SK-N-SH treated with all-trans-retinoic acid at 6 μM for 48 hours (cell line): Measurements from ENCODE around the gene METTL6.
"Not testable (repeated sequence)": the region's sequence is repeated elsewhere in the genome, so short reads cannot be mapped to it uniquely, and the experiment has no call there.

ENCODE experiments used
- ATAC-seq: fragments of 200-7000 bp; cut with Tn5 transposase; 3 replicates; pipeline ENCODE4 v1.9.1; 2020; ENCODE audit warnings: mild to moderate bottlenecking, moderate library complexity
- ARNTL ChIP-seq: fragments of 450-650 bp; formaldehyde crosslinking; IDR thresholded peaks from 2 replicates; pipeline ENCODE4 v1.5.0; 2020; ENCODE audit warnings: low read depth, mild to moderate bottlenecking, moderate library complexity, borderline replicate concordance
- BACH2 ChIP-seq: fragments of 250-450 bp; sonication (Bioruptor Pico); IDR thresholded peaks from 2 replicates; pipeline ENCODE4 v1.9.0; 2021; ENCODE audit warnings: mild to moderate bottlenecking, borderline replicate concordance
- CSDC2 ChIP-seq: fragments of 250-450 bp; sonication (Bioruptor Pico); IDR thresholded peaks from 2 replicates; pipeline ENCODE4 v1.5.0; 2020; ENCODE audit warnings: mild to moderate bottlenecking, moderate library complexity
- GLIS3 ChIP-seq: fragments of 250-450 bp; sonication (Bioruptor Pico); IDR thresholded peaks from 2 replicates; pipeline ENCODE4 v1.5.0; 2020; ENCODE audit warnings: mild to moderate bottlenecking, moderate library complexity
- ISL1 ChIP-seq: fragments of 250-450 bp; sonication (Bioruptor Pico); IDR thresholded peaks from 2 replicates; pipeline ENCODE4 v2.1.2; 2022; ENCODE audit warnings: mild to moderate bottlenecking, moderate library complexity
- OSR1 ChIP-seq: fragments of 250-450 bp; sonication (Bioruptor Pico); IDR thresholded peaks from 2 replicates; pipeline ENCODE4 v1.8.0; 2022; ENCODE audit warnings: moderate library complexity, mild to moderate bottlenecking, inconsistent platforms
- SNAI2 ChIP-seq: fragments of 250-450 bp; sonication (Bioruptor Pico); IDR thresholded peaks from 2 replicates; pipeline ENCODE4 v1.5.0; 2020; ENCODE audit warnings: mild to moderate bottlenecking, moderate library complexity
- TCF4 ChIP-seq: fragments of 250-450 bp; sonication (Bioruptor Pico); IDR thresholded peaks from 2 replicates; pipeline ENCODE4 v1.8.0; 2021; ENCODE audit warnings: mild to moderate bottlenecking, moderate library complexity, borderline replicate concordance
- TOX ChIP-seq: fragments of 250-450 bp; sonication (Bioruptor Pico); IDR thresholded peaks from 2 replicates; pipeline ENCODE4 v1.8.0; 2021; ENCODE audit warnings: mild to moderate bottlenecking, moderate library complexity, borderline replicate concordance
- ZC3H10 ChIP-seq: fragments of 250-450 bp; sonication (Bioruptor Pico); IDR thresholded peaks from 2 replicates; pipeline ENCODE4 v1.5.1; 2021; ENCODE audit warnings: mild to moderate bottlenecking, moderate library complexity
- ZFP3 ChIP-seq: fragments of 250-450 bp; sonication (Bioruptor Pico); IDR thresholded peaks from 2 replicates; pipeline ENCODE4 v1.5.0; 2020; ENCODE audit warnings: mild to moderate bottlenecking, moderate library complexity
- ZFP30 ChIP-seq: fragments of 450-650 bp; formaldehyde crosslinking; IDR thresholded peaks from 2 replicates; pipeline ENCODE4 v1.5.0; 2022; ENCODE audit warnings: mild to moderate bottlenecking, moderate library complexity
- ZNF565 ChIP-seq: fragments of 450-650 bp; formaldehyde crosslinking; conservative IDR thresholded peaks from 2 replicates; pipeline ENCODE4 v1.5.0; 2020; ENCODE audit warnings: low read depth, mild to moderate bottlenecking, moderate library complexity
- ZNF8 ChIP-seq: fragments of 450-650 bp; formaldehyde crosslinking; IDR thresholded peaks from 2 replicates; pipeline ENCODE4 v1.5.0; 2020; ENCODE audit warnings: mild to moderate bottlenecking, moderate library complexity
- TF ChIP-seq, protein P1 (sequence below): fragments of 250-450 bp; sonication (Bioruptor Pico); IDR thresholded peaks from 2 replicates; pipeline ENCODE4 v1.5.1; 2021; ENCODE audit warnings: mild to moderate bottlenecking, moderate library complexity
- TF ChIP-seq, protein P2 (sequence below): fragments of 250-450 bp; sonication (Bioruptor Pico); IDR thresholded peaks from 2 replicates; pipeline ENCODE4 v1.8.0; 2020; ENCODE audit warnings: mild to moderate bottlenecking, moderate library complexity, borderline replicate concordance
- TF ChIP-seq, protein P3 (sequence below): fragments of 250-450 bp; sonication (Bioruptor Pico); IDR thresholded peaks from 2 replicates; pipeline ENCODE4 v1.5.1; 2020; ENCODE audit warnings: low read depth, mild to moderate bottlenecking, moderate library complexity
- TF ChIP-seq, protein P4 (sequence below): fragments of 250-450 bp; sonication (Bioruptor Pico); IDR thresholded peaks from 2 replicates; pipeline ENCODE4 v1.5.0; 2020; ENCODE audit warnings: mild to moderate bottlenecking, moderate library complexity

The METTL6 gene

DNA sequence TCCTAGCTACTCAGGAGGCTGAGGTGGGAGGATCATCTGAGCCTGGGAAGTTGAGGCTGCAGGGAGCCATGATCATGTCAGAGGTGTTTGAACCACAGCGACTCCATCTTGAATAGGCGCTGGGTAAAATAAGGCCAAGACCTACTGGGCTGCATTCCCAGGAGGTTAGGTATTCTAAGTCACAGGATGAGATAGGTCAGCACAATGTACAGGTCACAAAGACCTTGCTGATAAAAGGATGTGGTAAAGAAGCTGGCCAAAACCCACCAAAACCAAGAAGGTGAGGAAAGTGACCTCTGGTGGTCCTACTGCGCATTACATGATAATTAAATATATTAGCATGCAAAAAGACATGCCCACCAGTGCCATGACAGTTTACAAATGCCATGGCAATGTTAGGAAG lies 28.6 kb downstream of the METTL6 start:
- ATAC-seq = peak; percentile 80
- 0 out of 2 replicates have a peak, but pooled peaks have one; percentile 35 for TF ChIP-seq ZFP3 (CRISPR knock-in tag)

DNA sequence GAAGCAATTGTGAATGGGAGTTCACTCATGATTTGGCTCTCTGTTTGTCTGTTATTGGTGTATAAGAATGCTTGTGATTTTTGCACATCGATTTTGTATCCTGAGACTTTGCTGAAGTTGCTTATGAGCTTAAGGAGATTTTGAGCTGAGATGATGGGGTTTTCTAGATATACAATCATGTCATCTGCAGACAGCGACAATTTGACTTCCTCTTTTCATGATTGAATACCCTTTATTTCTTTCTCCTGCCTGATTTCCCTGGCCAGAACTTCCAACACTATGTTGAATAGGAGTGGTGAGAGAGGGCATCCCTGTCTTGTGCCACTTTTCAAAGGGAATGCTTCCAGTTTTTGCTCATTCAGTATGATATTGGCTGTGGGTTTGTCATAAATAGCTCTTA lies 34.1 kb downstream of the METTL6 start:
- not testable (repeated sequence) for ATAC-seq

DNA sequence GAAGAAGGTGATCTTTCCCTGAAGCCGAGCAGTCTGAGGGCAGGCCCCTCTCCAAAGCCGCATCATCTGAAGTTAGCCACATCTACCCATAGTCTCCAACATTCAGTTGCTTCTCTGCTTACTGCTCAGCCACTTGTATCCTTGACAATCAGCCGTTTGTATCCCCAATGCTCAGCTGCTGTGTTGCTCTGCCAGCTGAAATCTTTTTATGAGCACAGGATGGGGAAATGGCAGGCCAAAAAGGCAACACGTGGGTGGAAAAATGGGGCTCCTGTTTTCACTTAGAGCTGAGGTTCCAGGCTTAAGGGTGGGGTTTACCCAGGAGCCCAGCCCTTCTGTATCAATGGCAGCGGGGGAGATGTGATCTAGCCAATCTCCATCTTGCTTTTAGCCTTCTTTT lies 36.3 kb downstream of the METTL6 start:
- TF ChIP-seq, protein P1, sequence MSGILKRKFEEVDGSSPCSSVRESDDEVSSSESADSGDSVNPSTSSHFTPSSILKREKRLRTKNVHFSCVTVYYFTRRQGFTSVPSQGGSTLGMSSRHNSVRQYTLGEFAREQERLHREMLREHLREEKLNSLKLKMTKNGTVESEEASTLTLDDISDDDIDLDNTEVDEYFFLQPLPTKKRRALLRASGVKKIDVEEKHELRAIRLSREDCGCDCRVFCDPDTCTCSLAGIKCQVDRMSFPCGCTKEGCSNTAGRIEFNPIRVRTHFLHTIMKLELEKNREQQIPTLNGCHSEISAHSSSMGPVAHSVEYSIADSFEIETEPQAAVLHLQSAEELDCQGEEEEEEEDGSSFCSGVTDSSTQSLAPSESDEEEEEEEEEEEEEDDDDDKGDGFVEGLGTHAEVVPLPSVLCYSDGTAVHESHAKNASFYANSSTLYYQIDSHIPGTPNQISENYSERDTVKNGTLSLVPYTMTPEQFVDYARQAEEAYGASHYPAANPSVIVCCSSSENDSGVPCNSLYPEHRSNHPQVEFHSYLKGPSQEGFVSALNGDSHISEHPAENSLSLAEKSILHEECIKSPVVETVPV (CRISPR knock-in tag) = no peak
- TF ChIP-seq BACH2 (CRISPR knock-in tag) (no peak), ZFP3 (CRISPR knock-in tag) (no peak), TCF4 (CRISPR knock-in tag) (no peak), GLIS3 (CRISPR knock-in tag) (no peak), ISL1 (no peak), ZFP30 (CRISPR knock-in tag) (no peak)
- TF ChIP-seq, protein P2, sequence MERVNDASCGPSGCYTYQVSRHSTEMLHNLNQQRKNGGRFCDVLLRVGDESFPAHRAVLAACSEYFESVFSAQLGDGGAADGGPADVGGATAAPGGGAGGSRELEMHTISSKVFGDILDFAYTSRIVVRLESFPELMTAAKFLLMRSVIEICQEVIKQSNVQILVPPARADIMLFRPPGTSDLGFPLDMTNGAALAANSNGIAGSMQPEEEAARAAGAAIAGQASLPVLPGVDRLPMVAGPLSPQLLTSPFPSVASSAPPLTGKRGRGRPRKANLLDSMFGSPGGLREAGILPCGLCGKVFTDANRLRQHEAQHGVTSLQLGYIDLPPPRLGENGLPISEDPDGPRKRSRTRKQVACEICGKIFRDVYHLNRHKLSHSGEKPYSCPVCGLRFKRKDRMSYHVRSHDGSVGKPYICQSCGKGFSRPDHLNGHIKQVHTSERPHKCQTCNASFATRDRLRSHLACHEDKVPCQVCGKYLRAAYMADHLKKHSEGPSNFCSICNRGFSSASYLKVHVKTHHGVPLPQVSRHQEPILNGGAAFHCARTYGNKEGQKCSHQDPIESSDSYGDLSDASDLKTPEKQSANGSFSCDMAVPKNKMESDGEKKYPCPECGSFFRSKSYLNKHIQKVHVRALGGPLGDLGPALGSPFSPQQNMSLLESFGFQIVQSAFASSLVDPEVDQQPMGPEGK = no peak
- no peak for ATAC-seq

DNA sequence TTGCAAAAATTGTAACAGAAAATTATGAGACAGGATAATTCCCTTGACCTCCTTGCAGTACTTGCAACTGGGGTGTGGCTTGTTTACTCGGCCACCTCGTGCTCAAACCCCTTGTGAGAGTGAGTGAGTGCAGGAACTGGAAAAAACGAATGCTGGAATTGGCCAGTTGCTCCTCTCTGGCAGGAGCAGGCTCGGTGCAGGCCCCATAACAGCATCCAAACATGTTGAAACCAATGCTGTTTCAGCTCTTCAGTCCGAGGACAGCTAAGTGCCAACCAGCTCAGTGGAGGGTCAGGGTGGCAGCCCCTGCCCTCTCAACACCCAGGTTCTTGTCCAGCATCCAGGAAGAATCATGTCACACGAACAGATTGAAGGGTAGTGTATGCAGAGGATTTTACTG lies 36.9 kb downstream of the METTL6 start:
- no peak for ATAC-seq
- TF ChIP-seq, protein P3, sequence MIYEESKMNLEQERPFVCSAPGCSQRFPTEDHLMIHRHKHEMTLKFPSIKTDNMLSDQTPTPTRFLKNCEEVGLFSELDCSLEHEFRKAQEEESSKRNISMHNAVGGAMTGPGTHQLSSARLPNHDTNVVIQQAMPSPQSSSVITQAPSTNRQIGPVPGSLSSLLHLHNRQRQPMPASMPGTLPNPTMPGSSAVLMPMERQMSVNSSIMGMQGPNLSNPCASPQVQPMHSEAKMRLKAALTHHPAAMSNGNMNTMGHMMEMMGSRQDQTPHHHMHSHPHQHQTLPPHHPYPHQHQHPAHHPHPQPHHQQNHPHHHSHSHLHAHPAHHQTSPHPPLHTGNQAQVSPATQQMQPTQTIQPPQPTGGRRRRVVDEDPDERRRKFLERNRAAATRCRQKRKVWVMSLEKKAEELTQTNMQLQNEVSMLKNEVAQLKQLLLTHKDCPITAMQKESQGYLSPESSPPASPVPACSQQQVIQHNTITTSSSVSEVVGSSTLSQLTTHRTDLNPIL (CRISPR knock-in tag) = no peak
- TF ChIP-seq ZFP3 (CRISPR knock-in tag) (no peak), SNAI2 (CRISPR knock-in tag) (no peak), TOX (CRISPR knock-in tag) (no peak), CSDC2 (CRISPR knock-in tag) (no peak), GLIS3 (CRISPR knock-in tag) (no peak), ISL1 (no peak), ZC3H10 (CRISPR knock-in tag) (no peak), OSR1 (CRISPR knock-in tag) (no peak), ARNTL (CRISPR knock-in tag) (no peak), ZNF565 (CRISPR knock-in tag) (no peak)
- TF ChIP-seq, protein P4, sequence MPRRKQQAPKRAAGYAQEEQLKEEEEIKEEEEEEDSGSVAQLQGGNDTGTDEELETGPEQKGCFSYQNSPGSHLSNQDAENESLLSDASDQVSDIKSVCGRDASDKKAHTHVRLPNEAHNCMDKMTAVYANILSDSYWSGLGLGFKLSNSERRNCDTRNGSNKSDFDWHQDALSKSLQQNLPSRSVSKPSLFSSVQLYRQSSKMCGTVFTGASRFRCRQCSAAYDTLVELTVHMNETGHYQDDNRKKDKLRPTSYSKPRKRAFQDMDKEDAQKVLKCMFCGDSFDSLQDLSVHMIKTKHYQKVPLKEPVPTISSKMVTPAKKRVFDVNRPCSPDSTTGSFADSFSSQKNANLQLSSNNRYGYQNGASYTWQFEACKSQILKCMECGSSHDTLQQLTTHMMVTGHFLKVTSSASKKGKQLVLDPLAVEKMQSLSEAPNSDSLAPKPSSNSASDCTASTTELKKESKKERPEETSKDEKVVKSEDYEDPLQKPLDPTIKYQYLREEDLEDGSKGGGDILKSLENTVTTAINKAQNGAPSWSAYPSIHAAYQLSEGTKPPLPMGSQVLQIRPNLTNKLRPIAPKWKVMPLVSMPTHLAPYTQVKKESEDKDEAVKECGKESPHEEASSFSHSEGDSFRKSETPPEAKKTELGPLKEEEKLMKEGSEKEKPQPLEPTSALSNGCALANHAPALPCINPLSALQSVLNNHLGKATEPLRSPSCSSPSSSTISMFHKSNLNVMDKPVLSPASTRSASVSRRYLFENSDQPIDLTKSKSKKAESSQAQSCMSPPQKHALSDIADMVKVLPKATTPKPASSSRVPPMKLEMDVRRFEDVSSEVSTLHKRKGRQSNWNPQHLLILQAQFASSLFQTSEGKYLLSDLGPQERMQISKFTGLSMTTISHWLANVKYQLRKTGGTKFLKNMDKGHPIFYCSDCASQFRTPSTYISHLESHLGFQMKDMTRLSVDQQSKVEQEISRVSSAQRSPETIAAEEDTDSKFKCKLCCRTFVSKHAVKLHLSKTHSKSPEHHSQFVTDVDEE (CRISPR knock-in tag) = no peak

DNA sequence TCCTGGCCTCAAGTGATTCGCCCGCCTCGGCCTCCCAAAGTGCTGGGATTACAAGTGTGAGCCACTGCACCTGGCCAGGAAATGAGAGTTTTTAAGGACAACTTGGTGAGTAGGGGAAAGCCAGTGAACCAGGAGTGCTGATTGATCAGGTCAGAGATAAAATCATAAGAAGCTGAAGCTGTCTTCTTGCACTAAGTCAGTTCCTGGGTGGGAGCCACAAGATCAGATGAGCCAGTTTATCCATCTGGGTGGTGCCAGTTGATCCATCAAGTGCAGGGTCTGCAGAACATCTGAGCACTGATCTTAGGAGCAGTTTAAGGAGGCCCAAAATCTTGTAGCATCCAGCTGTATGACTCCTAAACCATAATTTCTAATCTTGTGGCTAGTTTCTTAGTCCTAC lies 39.0 kb downstream of the METTL6 start:
- not testable (repeated sequence) for ATAC-seq

DNA sequence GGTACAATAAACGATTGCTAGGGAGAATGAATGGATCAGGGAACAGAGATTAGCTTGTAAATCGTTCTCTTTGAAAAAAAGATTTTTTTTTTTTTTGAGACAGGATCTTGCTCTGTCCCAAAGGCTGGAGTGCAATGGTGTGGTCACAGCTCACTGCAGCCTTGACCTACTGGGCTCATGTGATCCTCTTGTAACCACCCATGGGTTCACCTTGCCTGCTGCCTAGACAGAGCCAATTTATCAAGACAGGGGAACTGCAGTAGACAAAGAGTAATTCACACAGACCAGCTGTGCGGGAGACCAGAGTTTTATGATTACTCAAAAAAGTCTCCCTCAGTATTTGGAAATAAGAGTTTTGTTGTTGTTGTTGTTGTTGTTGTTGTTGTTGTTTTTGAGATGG lies 39.6 kb downstream of the METTL6 start:
- peak; percentile 28; the same call in 2 of the 3 replicates for ATAC-seq
- TF ChIP-seq, protein P4 (CRISPR knock-in tag) = no peak
- TF ChIP-seq OSR1 (CRISPR knock-in tag) = no peak
- TF ChIP-seq TOX (CRISPR knock-in tag) = no peak
- no peak for TF ChIP-seq ZC3H10 (CRISPR knock-in tag)
- no peak for TF ChIP-seq ARNTL (CRISPR knock-in tag)
- TF ChIP-seq ZNF8 (CRISPR knock-in tag) = no peak
- TF ChIP-seq GLIS3 (CRISPR knock-in tag) = no peak
- no peak for TF ChIP-seq TCF4 (CRISPR knock-in tag)
- TF ChIP-seq ZNF565 (CRISPR knock-in tag) = no peak
- TF ChIP-seq, all 23 proteins: peak for 0
